Measurements from ENCODE around the gene ERG. TPM values are rescaled to one million over a fixed set of nuclear protein-coding genes. Genes with fewer than 3 reads are reported as not detected.

ERG gene
- total and polyA plus RNA-seq, 9 of the 15 experiments (the other 6 are each of a cell fraction or from before 2014, with no cell fraction given), result 0.06 TPM; not detected in 8

DNA sequence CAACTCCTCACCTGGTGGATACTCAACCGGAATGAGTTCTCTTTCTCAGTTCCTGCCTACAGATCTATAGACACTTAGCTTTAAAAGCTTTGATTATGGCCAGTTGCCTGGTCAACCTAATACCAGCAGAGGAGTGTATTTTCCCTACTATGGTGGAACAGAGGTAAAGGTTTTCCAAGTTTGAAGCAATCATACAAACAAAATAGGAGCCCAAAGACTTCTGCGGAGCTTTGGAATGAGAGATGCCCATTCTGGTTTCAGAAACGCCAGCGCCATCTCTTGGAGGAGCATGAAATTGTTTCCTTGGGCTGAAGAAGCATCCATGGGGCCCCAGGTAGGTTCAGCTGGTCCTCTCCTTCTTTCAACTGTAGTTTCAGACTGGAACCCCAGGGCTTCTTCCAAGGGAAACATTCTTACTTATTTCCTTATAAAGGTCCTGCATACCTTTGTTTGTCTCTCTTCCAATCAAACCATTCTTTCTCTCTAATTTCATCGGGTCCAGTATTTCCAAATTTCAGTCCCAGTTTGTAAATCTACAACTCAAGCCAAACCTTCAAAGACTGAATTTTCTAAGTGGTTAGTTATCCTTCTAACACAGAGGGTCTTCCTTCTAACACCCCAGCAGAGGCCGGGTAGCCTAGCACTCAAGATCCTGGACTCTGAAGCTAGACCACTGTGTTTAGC is 145.6 kb downstream of the ERG start (continued):
- peak; percentile 29; the same call in 1 of the 2 replicates for TF ChIP-seq ARID2 (IDR thresholded peaks at IDR 0.05)
- TF ChIP-seq ZNF217 (CRISPR knock-in tag; IDR thresholded peaks at IDR 0.05), result no peak
- TF ChIP-seq SMC3 (conservative IDR thresholded peaks at IDR 0.05; ENCODE audit: insufficient read depth, low read depth, low read length), result peak; percentile 78
- TF ChIP-seq, protein P1, sequence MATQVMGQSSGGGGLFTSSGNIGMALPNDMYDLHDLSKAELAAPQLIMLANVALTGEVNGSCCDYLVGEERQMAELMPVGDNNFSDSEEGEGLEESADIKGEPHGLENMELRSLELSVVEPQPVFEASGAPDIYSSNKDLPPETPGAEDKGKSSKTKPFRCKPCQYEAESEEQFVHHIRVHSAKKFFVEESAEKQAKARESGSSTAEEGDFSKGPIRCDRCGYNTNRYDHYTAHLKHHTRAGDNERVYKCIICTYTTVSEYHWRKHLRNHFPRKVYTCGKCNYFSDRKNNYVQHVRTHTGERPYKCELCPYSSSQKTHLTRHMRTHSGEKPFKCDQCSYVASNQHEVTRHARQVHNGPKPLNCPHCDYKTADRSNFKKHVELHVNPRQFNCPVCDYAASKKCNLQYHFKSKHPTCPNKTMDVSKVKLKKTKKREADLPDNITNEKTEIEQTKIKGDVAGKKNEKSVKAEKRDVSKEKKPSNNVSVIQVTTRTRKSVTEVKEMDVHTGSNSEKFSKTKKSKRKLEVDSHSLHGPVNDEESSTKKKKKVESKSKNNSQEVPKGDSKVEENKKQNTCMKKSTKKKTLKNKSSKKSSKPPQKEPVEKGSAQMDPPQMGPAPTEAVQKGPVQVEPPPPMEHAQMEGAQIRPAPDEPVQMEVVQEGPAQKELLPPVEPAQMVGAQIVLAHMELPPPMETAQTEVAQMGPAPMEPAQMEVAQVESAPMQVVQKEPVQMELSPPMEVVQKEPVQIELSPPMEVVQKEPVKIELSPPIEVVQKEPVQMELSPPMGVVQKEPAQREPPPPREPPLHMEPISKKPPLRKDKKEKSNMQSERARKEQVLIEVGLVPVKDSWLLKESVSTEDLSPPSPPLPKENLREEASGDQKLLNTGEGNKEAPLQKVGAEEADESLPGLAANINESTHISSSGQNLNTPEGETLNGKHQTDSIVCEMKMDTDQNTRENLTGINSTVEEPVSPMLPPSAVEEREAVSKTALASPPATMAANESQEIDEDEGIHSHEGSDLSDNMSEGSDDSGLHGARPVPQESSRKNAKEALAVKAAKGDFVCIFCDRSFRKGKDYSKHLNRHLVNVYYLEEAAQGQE (IDR thresholded peaks at IDR 0.05; ENCODE audit: borderline replicate concordance), result peak; percentile 73
- TF ChIP-seq, protein P1 (CRISPR knock-in tag; IDR thresholded peaks at IDR 0.05; ENCODE audit: low read depth), result no peak
- peak; percentile 72 to 90 for TF ChIP-seq RAD21 (CRISPR knock-in tag; conservative IDR thresholded peaks at IDR 0.05 in 1 of 2, IDR thresholded peaks at IDR 0.05 in 1 of 2)
- TF ChIP-seq MCM3 (IDR thresholded peaks at IDR 0.05), result no peak
